Keratinocyte (primary cell): ENCODE data around the gene LRP10. TPM values are rescaled to one million over a fixed set of nuclear protein-coding genes. Genes with fewer than 3 reads are reported as not detected.
A peak's percentile ranks its signal among the peaks of the same experiment; 100 is the strongest.

Source experiments
- DNase-seq: peaks from one replicate; pipeline ENCODE4 v3.0.0-alpha.2; 2011; ENCODE audit warnings: low read depth, missing footprints, low spot score
- FAIRE-seq: peaks from 2 replicates; lab custom pipeline; 2011; peaks lifted over from hg19 to GRCh38; lab: Jason Lieb, UNC
- H2AFZ ChIP-seq: 2 replicates; pipeline ENCODE4 v1.6.0; 2012; ENCODE audit warnings: low read length, control low read depth, inconsistent platforms; ENCODE audit not compliant: control insufficient read depth
- H3K27ac ChIP-seq: 2 replicates; pipeline ENCODE4 v1.5.1; 2011; ENCODE audit warnings: low read length; ENCODE audit not compliant: control insufficient read depth, insufficient read depth
- H3K27me3 ChIP-seq: 3 replicates; pipeline ENCODE4 v1.6.0; 2011; ENCODE audit warnings: low read length; ENCODE audit not compliant: control insufficient read depth, insufficient read depth; ENCODE audit errors: extremely low read depth
- H3K36me3 ChIP-seq, 2 experiments: 2 replicates in 1 of 2; 3 replicates in 1 of 2; pipeline ENCODE4 v1.5.1; 2011; ENCODE audit warnings: low read length in 2 of 2, mild to moderate bottlenecking in 1 of 2; ENCODE audit not compliant: control insufficient read depth in 2 of 2, insufficient read depth in 2 of 2; ENCODE audit errors: extremely low read depth in 1 of 2
- H3K4me1 ChIP-seq: 3 replicates; pipeline ENCODE4 v1.5.1; 2011; ENCODE audit warnings: low read length; ENCODE audit not compliant: control insufficient read depth, insufficient read depth; ENCODE audit errors: extremely low read depth
- H3K4me2 ChIP-seq: 3 replicates; pipeline ENCODE4 v1.6.0; 2011; ENCODE audit warnings: low read depth, low read length; ENCODE audit not compliant: control insufficient read depth, insufficient read depth; ENCODE audit errors: extremely low read depth
- H3K4me3 ChIP-seq, 3 experiments: fragments of 200-600 bp in 1 of 3; sonication (generic) in 1 of 3; 2 replicates in 2 of 3; 3 replicates in 1 of 3; pipeline ENCODE4 v1.5.1; 2011 to 2016; ENCODE audit warnings: low read length in 3 of 3, mild to moderate bottlenecking in 3 of 3, control low read depth in 2 of 3, inconsistent platforms in 1 of 3, low read depth in 1 of 3, mixed read lengths in 1 of 3, mixed run types in 1 of 3, moderate library complexity in 1 of 3; ENCODE audit not compliant: control insufficient read depth in 2 of 3, insufficient read depth in 2 of 3; ENCODE audit errors: extremely low read depth in 1 of 3
- H3K79me2 ChIP-seq: 2 replicates; pipeline ENCODE4 v1.6.0; 2012; ENCODE audit warnings: low read length; ENCODE audit not compliant: control insufficient read depth, insufficient read depth
- H3K9ac ChIP-seq: 3 replicates; pipeline ENCODE4 v1.6.0; 2011; ENCODE audit warnings: low read length; ENCODE audit not compliant: control insufficient read depth, insufficient read depth; ENCODE audit errors: extremely low read depth
- H3K9me1 ChIP-seq: 3 replicates; pipeline ENCODE4 v1.6.0; 2011; ENCODE audit warnings: low read length; ENCODE audit not compliant: control insufficient read depth, insufficient read depth; ENCODE audit errors: extremely low read depth
- H3K9me3 ChIP-seq: 2 replicates; pipeline ENCODE4 v1.5.1; 2012; ENCODE audit warnings: low read depth, low read length; ENCODE audit not compliant: control insufficient read depth
- H4K20me1 ChIP-seq: 3 replicates; pipeline ENCODE4 v1.6.0; 2011; ENCODE audit warnings: low read length; ENCODE audit not compliant: control insufficient read depth, insufficient read depth; ENCODE audit errors: extremely low read depth
- CTCF ChIP-seq, 3 experiments: IDR thresholded peaks in 1 of 3; conservative IDR thresholded peaks in 1 of 3; optimal IDR thresholded peaks in 1 of 3; 2 replicates in 2 of 3; 3 replicates in 1 of 3; pipeline versions ENCODE3 to v1.5.1; 2011; ENCODE audit warnings: low read length in 3 of 3, mild to moderate bottlenecking in 3 of 3, moderate library complexity in 2 of 3, control low read depth in 1 of 3, inconsistent platforms in 1 of 3; ENCODE audit not compliant: insufficient read depth in 2 of 3; ENCODE audit errors: extremely low read depth in 1 of 3
- EZH2 ChIP-seq: IDR thresholded peaks from one replicate; pipeline ENCODE4 v1.6.1; 2012; ENCODE audit warnings: inconsistent platforms, mild to moderate bottlenecking, low read length, moderate library complexity
- dilution Hi-C: fragments of 300-500 bp; cut with MboI; formaldehyde crosslinking; loops from one replicate; pipeline ENCODE4 v1.7.0; 2020; ENCODE audit warnings: low sequenced_read_pairs; ENCODE audit not compliant: extremely low pct_ligation_motif_present
- polyA plus RNA-seq, 5 experiments: library from polyadenylated mRNA; depleted of rRNA in 3 of 5; stranded (reverse) in 3 of 5; stranded (forward) in 1 of 5; unstranded in 1 of 5; fragments of >200 nt; gene quantifications; 1 replicate in 1 of 5; 2 replicates in 3 of 5; 3 replicates in 1 of 5; pipeline versions ENCODE4 v1.2.1 to v1.2.3, GENCODE V29; 2011 to 2012; ENCODE audit warnings: missing spikeins in 2 of 5, low read depth in 1 of 5, low replicate concordance in 1 of 5

Gene LRP10
- polyA plus RNA-seq, 1 donor (not counting 4 experiments of a cell fraction or from before 2014, with no cell fraction given): 36.7 TPM

- no peaks in the 10 kb centered on the region for H3K9me3 ChIP-seq
- dilution Hi-C loops: no loop called here
- H3K36me3 ChIP-seq: peaks cover 13 to 29% of the 10 kb centered on the region in 2 experiments
- H3K4me2 ChIP-seq: no peak overlapping the region
- no peak overlapping the region for H2AFZ ChIP-seq
- no peak overlapping the region for H3K27ac ChIP-seq
- no peak for FAIRE-seq
- TF ChIP-seq EZH2 (no peak), CTCF (optimal IDR thresholded peaks at IDR 0.05 in 1 of 3, IDR thresholded peaks at IDR 0.05 in 1 of 3, conservative IDR thresholded peaks at IDR 0.05 in 1 of 3; ENCODE audit: extremely low read depth in 1 of 3, insufficient read depth in 2 of 3, low read length in 3 of 3) (no peak)
- no peaks in the 10 kb centered on the region for H3K27me3 ChIP-seq
- H3K9me1 ChIP-seq: no peaks in the 10 kb centered on the region
- peaks cover 31% of the 10 kb centered on the region for H3K4me1 ChIP-seq
- no peaks in the 10 kb centered on the region for H4K20me1 ChIP-seq
- DNase-seq: no peak
- H3K4me3 ChIP-seq: no peak overlapping the region
- no peak overlapping the region for H3K9ac ChIP-seq
- peaks cover 59% of the 10 kb centered on the region for H3K79me2 ChIP-seq
These were observed 36.0 kb upstream of the LRP10 start for GRCh38 chr14:22835505-22835904.

- peak within 1 kb of the TSS; percentile 94 for H3K9ac ChIP-seq
- no peak within 1 kb of the TSS for H2AFZ ChIP-seq
- H4K20me1 ChIP-seq: no peaks in the 10 kb centered on the region
- H3K27ac ChIP-seq: peak within 1 kb of the TSS; percentile 93
- H3K9me3 ChIP-seq: no peaks in the 10 kb centered on the region
- DNase-seq (no peak), FAIRE-seq (peak; percentile 41)
- H3K4me1 ChIP-seq: peaks cover 25% of the 10 kb centered on the region
- H3K4me2 ChIP-seq: peak within 1 kb of the TSS; percentile 95
- peaks cover 20 to 39% of the 10 kb centered on the region in 2 experiments for H3K36me3 ChIP-seq
- H3K4me3 ChIP-seq: peak within 1 kb of the TSS; percentile 89 to 99 (median 92)
- peaks cover 58% of the 10 kb centered on the region for H3K79me2 ChIP-seq
- H3K9me1 ChIP-seq: peaks cover 3% of the 10 kb centered on the region
- TF ChIP-seq EZH2 (no peak), CTCF (optimal IDR thresholded peaks at IDR 0.05 in 1 of 3, IDR thresholded peaks at IDR 0.05 in 1 of 3, conservative IDR thresholded peaks at IDR 0.05 in 1 of 3; ENCODE audit: extremely low read depth in 1 of 3, insufficient read depth in 2 of 3, low read length in 3 of 3) (peak in 1 of 3 experiments; percentile 27)
- dilution Hi-C loops: no loop called here
- no peaks in the 10 kb centered on the region for H3K27me3 ChIP-seq
These were observed 35.0 kb upstream of the LRP10 start, which contains the start of gene MMP14 for GRCh38 chr14:22836301-22837113. Gene MMP14, plus strand, starts transcription at chr14:22836585. Its CDS starts 233 bp downstream, at chr14:22836818.
